ENCODE data around the gene GUCY1B1. TPM values are rescaled to one million over a fixed set of nuclear protein-coding genes. Genes with fewer than 3 reads are reported as not detected.

Gene GUCY1B1
- polyA plus RNA-seq (ENCODE audit: insufficient read length): 21.5 TPM

- peak; percentile 93 for DNase-seq
These were observed at the start of gene GUCY1B1 for GRCh38 chr4:155758481-155759371. TSS of gene GUCY1B1 (plus strand) at chr4:155759021. CDS start at chr4:155759141, 120 bp downstream.

DNA sequence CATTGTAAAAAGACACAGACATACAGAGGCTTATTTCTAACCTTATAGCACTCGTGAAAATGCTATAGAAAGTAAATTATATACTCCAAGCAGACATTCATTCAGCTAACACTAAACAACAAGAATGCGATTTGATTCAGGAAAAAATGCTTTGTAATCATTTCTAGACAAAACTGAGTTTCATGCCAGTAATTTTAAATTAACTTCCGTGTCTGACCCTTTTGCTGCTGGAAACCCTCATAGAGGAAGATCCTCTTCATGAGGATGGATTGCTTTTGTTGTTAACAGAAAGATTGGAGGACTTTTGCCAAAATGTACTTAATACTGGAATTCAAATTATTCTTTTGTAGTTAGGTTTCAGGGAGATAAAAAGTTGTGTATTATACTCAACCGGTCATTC is 48.9 kb upstream of the GUCY1B1 start:
- no peak for DNase-seq

DNA sequence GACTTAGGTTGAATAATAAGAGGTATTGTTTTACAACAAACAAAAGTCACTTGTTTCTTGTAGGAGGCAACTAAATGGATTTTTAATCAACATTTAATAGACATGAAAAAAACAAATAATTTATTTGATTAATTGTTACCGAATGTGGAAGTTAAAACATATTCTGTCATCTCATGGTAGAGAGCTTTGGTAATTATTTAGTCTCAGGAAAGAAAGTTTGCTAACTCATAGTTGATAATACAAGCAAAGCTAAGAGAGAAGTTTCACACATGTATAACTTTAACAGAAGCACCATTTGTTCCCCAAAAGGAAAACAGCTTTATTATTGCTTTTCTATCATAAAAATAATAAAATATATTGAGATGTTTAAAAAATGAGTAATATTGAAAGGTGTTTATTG is 47.3 kb upstream of the GUCY1B1 start:
- DNase-seq: no peak

GRCh38 chr4:155712846-155713245 is 46.0 kb upstream of the GUCY1B1 start:
- no peak for DNase-seq

GRCh38 chr4:155713911-155714310 is 44.9 kb upstream of the GUCY1B1 start:
- DNase-seq: no peak

DNA sequence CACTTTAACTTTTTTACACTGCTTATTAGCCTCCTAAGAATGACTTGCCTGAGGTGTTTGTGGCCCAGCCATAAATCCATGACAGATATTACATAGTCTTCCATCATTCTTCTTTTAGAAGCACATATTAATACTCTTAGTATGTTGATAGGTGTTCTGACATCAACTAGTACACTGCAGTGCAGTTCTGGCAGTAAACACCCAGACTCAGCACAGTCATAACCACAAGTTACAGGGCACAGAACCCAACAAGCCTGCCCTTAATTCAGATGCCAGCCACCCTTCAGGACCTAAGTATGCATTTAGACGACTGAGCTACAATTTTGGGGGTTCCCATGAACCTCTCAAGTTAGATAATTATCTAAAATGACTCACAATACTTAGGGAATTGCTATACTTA is 36.5 kb upstream of the GUCY1B1 start:
- no peak for DNase-seq

DNA sequence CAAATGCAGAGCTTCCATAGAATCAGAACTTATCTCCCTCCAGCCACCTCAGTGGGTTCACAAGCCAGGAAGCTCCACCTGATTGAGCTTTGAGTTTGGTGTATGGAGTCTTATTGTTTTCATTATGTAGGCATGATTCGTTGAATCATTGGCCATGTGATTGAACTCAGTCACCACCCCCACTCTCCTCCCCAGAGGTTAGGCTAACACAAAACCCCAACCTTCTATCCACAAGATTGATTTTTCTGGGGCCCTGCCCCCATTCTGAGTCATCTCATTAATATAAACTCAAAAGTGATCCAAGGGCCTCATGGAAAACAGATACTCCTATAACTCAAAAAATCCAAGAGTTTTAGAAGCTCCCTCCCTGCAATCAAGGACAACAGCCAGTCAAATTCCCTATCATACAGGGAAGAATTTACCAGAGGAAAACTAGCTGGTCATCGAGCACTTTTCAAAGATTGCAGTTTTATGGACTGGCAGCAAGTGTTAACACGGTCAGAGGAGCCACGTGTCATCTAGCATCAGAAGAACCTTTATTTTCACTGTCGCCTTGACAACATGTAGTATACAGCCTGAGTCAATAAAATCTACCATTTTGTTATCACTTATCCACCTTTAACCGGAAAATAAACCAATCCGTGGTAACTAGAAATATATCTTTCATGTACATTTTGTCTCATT is 35.9 kb upstream of the GUCY1B1 start:
- DNase-seq: no peak

- DNase-seq: no peak
These were observed 34.1 kb upstream of the GUCY1B1 start for GRCh38 chr4:155724731-155725130.

- DNase-seq: no peak
These were observed 24.8 kb upstream of the GUCY1B1 start for GRCh38 chr4:155734065-155734464.

- no peak for DNase-seq
These were observed 23.9 kb upstream of the GUCY1B1 start for GRCh38 chr4:155734951-155735350.

- no peak for DNase-seq
These were observed 23.3 kb upstream of the GUCY1B1 start for GRCh38 chr4:155735496-155735895.

DNA sequence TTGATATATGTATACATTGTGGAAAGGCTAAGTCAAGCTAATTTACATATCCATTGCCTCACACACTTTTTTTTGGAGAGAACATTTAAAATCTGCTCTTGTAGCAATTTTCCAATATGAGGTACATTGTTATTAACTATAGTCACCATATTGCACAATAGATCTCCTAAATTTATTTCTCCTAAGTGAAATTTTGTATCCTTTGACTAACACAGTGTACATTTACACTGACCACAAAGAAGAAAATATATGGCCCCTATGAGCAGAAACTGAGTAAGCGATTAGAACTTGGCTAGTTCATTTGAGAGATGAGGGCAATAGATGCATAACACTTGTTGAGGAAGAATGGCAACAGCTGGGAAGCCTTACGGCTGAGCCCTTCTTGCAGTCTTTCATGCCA is 20.3 kb upstream of the GUCY1B1 start:
- no peak for DNase-seq

- DNase-seq: no peak
These were observed 17.3 kb upstream of the GUCY1B1 start for GRCh38 chr4:155741546-155741945.

DNA sequence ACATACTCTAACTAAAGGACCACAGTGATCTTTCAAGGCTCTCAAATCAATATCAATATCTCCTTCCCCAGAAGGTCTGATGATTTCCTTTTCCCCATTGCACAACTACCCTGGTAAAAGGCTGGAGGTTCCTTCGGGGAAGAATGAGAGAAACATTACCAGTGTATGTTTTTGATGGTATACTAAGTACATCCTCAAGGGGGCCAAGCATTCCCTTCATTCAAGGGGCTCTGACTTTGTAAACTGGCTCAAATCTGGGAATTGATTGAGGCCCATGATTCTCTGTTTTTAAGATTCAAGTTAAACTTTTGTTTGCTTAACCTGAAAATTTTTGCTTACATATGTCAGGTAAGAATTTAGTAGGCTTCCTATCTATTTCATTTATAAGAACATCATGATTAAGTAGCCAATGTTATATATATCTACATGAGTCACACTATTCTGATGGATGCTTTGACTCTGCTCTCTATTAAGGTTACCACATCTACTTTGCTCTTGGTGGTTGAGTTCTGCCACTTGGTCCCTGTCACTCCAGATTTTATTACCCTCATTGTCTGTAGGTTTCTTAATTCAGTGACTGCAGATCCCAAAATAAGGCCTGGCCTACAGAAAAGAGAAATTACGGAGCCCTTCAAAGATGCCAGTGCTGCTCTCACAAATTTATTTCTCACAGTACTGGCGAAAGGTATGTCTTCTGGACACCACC is 16.4 kb upstream of the GUCY1B1 start:
- DNase-seq: no peak

GRCh38 chr4:155745984-155746383 is 12.8 kb upstream of the GUCY1B1 start:
- no peak for DNase-seq

DNA sequence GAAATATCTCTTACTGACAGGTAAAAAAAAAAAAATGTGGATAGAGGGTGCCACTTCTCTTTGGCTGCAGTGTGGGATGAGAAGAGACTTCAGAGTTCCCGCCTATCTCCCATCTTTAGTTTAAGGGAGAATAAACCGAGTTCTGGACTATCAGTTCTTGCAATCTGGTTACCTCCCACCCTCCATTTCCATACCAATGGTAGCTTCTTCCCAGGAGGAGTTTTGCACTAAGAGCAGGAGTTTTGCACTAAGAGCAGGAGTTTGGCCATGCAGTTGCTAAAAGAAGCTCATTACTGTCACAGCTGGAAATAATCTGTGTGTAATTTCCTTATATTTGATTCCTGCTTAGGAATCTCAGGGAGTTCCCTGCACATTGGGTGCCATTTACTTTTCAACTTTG is 10.8 kb upstream of the GUCY1B1 start:
- no peak for DNase-seq

DNA sequence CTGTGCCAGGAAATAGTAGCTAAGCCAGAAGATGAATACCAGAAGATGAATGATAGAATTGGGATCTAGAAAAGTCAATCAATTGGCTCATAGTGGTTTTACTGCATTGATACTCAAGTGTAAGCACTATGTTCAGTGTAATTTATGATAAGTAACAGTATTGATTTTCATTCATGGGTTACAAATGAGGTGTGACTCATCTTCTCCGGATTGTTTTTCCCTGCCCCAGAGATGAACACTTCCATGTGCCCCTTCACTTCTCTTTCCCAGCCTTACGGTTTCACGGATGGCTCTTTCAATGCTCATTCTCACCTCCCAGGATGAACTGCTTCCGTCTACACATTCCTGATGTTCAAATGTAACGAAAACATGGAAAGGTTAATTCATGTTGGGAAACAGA is 9.8 kb upstream of the GUCY1B1 start:
- DNase-seq: no peak

DNA sequence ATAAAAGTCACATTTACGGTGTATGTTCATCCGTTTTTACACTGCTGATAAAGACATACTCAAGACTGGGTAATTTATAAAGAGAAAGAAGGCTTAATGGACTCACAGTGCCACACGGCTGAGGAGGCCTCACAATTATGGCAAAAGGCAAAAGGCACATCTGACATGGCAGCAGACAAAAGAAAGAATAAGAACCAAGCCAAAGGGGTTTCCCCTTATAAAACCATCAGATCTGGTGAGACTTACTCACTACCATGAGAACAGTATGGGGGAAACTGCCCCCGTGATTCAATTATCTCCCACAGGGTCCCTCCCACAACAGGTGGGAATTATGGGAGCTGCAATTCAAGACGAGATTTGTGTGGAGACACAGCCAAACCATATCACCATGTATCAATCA is 7.3 kb upstream of the GUCY1B1 start:
- no peak for DNase-seq

DNA sequence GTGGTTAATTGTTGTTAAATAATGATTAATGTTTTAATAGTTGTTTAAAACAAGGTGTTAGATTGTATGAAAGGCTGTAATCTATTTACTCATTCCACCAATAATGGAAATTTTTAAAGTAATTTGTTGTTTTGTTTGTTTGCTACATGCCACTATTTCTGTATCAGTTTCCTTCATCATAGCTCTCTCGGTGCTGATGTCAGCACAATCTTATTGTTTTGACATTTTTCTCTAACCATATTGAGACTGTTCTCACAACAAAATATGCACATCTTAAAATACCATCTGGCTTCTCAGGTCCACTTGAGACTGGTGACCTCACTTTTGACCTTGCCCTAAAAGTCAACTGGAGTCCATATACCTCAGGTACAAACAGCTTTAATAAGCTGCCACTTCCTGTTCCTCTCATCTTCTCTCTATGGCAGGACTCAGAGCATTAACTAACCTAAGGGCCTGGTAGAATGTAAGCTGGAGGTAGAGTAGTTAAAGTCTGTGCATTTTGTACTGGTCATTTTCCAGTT is 1.0 kb upstream of the GUCY1B1 start:
- no peak for DNase-seq

GRCh38 chr4:155759372-155760252 is 791 bp downstream of the GUCY1B1 start:
- DNase-seq: peak; percentile 76

DNA sequence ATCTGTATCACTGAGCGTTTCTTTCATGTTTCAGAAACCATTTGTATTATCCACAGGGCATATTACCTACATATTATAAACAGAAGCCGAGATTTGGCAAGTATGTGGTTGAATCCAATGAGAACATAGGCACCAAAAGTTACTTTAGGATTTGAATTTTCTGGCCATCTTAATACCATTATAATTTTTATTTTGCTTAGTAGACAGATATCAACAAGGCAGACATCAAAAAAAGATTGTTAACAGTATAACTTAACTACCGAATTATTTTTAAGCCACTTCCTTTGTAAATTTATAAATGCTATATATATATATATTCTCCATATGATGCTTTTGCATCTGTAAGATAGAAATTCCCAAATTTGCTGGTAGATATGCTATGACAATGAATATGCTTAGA is 2.2 kb downstream of the GUCY1B1 start:
- no peak for DNase-seq

DNA sequence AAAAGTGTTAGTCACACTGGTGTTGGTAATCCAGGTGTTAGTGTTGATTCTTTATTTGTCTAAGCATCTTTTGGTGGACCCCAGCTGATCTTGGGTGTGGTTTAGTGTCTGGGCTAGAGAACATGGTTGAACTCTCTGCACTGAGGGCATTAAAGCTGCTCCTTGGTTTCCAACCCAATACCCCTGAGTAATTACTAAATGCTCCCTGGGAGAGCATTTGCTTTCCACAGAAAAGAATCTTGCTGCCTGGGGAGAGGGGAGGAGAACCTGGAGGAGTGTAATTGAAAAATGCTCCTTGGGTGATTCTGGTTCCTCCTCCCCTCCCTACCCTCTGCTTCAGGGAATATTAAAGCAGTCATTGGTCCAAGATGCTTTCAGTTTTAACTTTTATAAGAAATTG is 3.1 kb downstream of the GUCY1B1 start:
- no peak for DNase-seq
